Stimulated activated CD4-positive, alpha-beta T cell treated with anti-CD3 and anti-CD28 coated beads, Interleukin-1b, Interleukin-23, amount 100 ng/mL, for 24 hours (primary cell): Measurements from ENCODE around the gene MOB3B.
"Not testable (repeated sequence)": the region's sequence is repeated elsewhere in the genome, so short reads cannot be mapped to it uniquely, and the experiment has no call there.

Source experiments
- DNase-seq, 4 experiments: peaks; one replicate each; pipeline ENCODE4 v3.0.0-alpha.2; 2020; ENCODE audit warnings: low read depth in 4 of 4, low spot score in 1 of 4

MOB3B gene

GRCh38 chr9:27482709-27483108 lies 46.9 kb downstream of the MOB3B start:
- DNase-seq: no peak

GRCh38 chr9:27478322-27478721 lies 51.3 kb downstream of the MOB3B start:
- no peak for DNase-seq

- no peak for DNase-seq
These were observed 52.6 kb downstream of the MOB3B start for GRCh38 chr9:27476870-27477515.

GRCh38 chr9:27475057-27475595 lies 54.5 kb downstream of the MOB3B start:
- DNase-seq: no peak

- DNase-seq: no peak
These were observed 55.3 kb downstream of the MOB3B start for GRCh38 chr9:27474305-27474704.

- no peak for DNase-seq
These were observed 56.5 kb downstream of the MOB3B start for GRCh38 chr9:27473111-27473529.

- no peak for DNase-seq
These were observed 57.4 kb downstream of the MOB3B start for GRCh38 chr9:27472195-27472594.

- no peak for DNase-seq
These were observed 57.8 kb downstream of the MOB3B start for GRCh38 chr9:27471789-27472188.

- DNase-seq: no peak
These were observed 58.2 kb downstream of the MOB3B start for GRCh38 chr9:27471366-27471765.

GRCh38 chr9:27470291-27470856 lies 59.2 kb downstream of the MOB3B start:
- DNase-seq: no peak

GRCh38 chr9:27469550-27469949 lies 60.1 kb downstream of the MOB3B start:
- no peak for DNase-seq

GRCh38 chr9:27468462-27469110 lies 61.0 kb downstream of the MOB3B start:
- no peak for DNase-seq

- no peak for DNase-seq
These were observed 61.6 kb downstream of the MOB3B start for GRCh38 chr9:27468000-27468399.

- DNase-seq: no peak
These were observed 62.1 kb downstream of the MOB3B start for GRCh38 chr9:27467486-27467885.

- not testable (repeated sequence) for DNase-seq
These were observed 63.1 kb downstream of the MOB3B start for GRCh38 chr9:27466516-27466915.

GRCh38 chr9:27464950-27465349 lies 64.7 kb downstream of the MOB3B start:
- not testable (repeated sequence) for DNase-seq

- DNase-seq: no peak
These were observed 66.8 kb downstream of the MOB3B start for GRCh38 chr9:27462846-27463245.

- DNase-seq: no peak
These were observed 67.2 kb downstream of the MOB3B start for GRCh38 chr9:27462434-27462833.

- no peak for DNase-seq
These were observed 69.2 kb downstream of the MOB3B start for GRCh38 chr9:27460226-27461023.

- DNase-seq: no peak
These were observed 72.2 kb downstream of the MOB3B start for GRCh38 chr9:27457445-27457844.

- no peak for DNase-seq
These were observed 75.6 kb downstream of the MOB3B start for GRCh38 chr9:27453860-27454553.
